ENCODE measurements around the gene ZNF804A.
"Not testable (repeated sequence)": the region's sequence is repeated elsewhere in the genome, so short reads cannot be mapped to it uniquely, and the experiment has no call there.

Gene ZNF804A

GRCh38 chr2:184743096-184743495 is 144.8 kb downstream of the ZNF804A start:
- DNase-seq (ENCODE audit: extremely low read depth, low read depth): no peak
- H3K4me3 ChIP-seq (replicated peaks; ENCODE audit: low read depth, low read length): no peak overlapping the region
- TF ChIP-seq, protein P1, sequence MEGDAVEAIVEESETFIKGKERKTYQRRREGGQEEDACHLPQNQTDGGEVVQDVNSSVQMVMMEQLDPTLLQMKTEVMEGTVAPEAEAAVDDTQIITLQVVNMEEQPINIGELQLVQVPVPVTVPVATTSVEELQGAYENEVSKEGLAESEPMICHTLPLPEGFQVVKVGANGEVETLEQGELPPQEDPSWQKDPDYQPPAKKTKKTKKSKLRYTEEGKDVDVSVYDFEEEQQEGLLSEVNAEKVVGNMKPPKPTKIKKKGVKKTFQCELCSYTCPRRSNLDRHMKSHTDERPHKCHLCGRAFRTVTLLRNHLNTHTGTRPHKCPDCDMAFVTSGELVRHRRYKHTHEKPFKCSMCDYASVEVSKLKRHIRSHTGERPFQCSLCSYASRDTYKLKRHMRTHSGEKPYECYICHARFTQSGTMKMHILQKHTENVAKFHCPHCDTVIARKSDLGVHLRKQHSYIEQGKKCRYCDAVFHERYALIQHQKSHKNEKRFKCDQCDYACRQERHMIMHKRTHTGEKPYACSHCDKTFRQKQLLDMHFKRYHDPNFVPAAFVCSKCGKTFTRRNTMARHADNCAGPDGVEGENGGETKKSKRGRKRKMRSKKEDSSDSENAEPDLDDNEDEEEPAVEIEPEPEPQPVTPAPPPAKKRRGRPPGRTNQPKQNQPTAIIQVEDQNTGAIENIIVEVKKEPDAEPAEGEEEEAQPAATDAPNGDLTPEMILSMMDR (IDR thresholded peaks at IDR 0.05; ENCODE audit: low read depth, low read length, missing control alignments): no peak

DNA sequence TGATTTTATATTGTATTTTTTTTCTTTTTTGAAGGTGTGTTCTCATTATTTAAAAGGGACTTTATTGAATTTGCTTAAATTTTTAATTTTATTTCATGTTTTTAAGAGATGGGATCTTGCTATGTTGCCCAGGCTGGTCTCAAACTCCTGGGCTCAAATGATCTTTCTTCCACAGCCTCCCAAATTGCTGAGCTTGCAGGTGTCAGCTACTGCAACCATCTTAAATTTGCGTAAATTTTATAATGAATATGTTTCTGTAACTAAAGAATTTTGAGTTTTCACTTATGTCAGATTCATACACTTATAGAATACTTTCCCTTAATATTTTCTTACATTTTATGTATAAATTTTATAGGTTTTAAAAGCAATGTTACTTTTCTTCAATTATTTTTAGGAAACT is 157.8 kb downstream of the ZNF804A start:
- no peak for DNase-seq (ENCODE audit: extremely low read depth, low read depth)
- TF ChIP-seq, protein P1 (IDR thresholded peaks at IDR 0.05; ENCODE audit: low read depth, low read length, missing control alignments): no peak
- no peak overlapping the region for H3K4me3 ChIP-seq (replicated peaks; ENCODE audit: low read depth, low read length)

DNA sequence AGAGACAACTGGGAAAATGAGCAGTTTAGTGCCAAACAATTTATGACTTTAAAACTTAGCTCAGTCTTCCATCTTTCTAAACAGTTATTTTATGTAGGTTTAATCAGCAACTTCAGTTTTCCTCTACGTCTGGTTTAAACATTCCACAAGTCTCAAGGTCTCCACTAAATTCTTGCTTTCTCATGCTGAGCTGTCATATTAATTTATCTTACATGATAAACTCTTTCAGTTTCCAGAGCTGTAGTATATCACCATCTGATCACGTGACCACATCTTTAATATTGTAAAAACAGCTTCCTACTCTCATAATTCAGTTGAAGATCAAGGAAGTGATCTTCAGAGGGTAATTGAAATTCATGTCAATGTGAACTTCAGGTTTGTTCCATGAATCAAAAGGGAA is 158.6 kb downstream of the ZNF804A start:
- H3K4me3 ChIP-seq (replicated peaks; ENCODE audit: low read depth, low read length): no peak overlapping the region
- TF ChIP-seq, protein P1 (IDR thresholded peaks at IDR 0.05; ENCODE audit: low read depth, low read length, missing control alignments): no peak
- DNase-seq (ENCODE audit: extremely low read depth, low read depth): no peak

- not testable (repeated sequence) for H3K4me3 ChIP-seq (replicated peaks; ENCODE audit: low read depth, low read length); DNase-seq (ENCODE audit: extremely low read depth, low read depth)
Observed at GRCh38 chr2:184759557-184760255, 161.4 kb downstream of the ZNF804A start.

DNA sequence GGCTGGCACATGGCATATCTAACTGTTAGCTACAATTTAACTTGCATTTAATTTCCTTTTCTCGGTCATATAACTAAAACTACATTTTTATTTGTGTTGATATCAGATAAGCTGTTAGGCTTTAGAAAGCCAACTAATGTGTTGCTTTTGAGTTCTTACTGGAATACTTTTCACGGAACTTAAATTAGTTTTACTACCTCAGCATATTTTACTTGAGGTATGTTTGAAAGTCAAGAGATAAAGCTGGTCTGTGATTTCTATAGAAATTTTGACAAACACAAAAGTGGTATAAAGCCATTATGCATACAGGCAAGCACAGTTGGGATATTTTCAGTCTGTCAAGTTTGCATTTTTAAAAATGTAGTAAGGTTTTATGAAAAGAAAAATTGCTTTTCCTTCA is 162.6 kb downstream of the ZNF804A start:
- H3K4me3 ChIP-seq (replicated peaks; ENCODE audit: low read depth, low read length): no peak overlapping the region
- TF ChIP-seq, protein P1 (IDR thresholded peaks at IDR 0.05; ENCODE audit: low read depth, low read length, missing control alignments): no peak
- no peak for DNase-seq (ENCODE audit: extremely low read depth, low read depth)

DNA sequence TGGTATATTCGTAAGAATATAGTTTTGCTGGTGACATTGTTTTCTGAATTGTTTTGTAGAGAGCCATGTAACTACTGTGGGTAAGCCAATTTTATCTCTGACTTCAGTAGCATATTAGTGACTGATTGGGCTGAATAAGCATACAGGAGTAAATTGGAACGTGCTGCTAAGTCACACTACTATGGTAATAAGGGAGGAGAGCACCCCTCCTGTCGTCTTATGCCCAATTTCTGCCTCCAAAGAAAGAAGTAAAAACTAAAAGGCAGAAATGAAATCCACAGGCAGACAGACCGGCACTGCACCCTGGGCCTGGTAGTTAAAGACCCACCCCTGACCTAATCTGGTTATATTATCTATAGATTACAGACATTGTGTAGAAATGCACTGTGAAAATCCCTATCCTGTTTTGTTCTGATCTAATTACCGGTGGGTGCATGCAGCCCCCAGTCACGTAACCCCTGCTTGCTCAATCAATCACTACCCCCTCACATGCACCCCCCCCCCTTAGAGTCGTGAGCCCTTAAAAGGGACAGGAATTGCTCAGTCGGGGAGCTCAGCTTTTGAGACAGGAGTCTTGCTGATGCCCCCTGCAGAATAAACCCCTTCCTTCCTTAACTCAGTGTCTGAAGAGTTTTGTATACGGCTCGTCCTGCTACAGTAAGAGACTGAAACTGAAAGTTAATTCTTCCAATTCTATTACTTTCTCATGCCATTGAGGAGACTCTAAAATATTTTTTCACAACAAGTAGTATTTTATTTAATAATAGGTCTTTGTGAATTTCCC is 167.0 kb downstream of the ZNF804A start:
- no peak for DNase-seq (ENCODE audit: extremely low read depth, low read depth)
- TF ChIP-seq, protein P1 (IDR thresholded peaks at IDR 0.05; ENCODE audit: low read depth, low read length, missing control alignments): no peak
- no peak overlapping the region for H3K4me3 ChIP-seq (replicated peaks; ENCODE audit: low read depth, low read length)

DNA sequence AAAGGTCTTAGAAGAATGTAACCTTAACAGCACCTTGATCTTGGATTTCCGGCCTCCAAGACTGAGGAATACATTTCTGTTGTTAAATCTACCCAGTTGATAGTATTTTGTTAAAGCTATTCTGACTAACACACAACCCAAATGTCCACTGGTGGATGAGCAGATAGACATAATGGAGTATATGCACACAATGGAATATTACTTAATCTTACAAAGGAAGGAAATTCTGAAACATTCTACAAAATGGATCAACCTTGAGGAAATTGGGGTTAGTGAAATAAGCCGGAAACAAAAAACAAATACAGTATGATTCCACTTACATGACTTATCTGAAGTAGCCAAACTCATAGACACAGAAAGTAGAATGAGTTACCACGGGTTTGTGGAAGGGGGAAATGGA is 168.7 kb downstream of the ZNF804A start:
- H3K4me3 ChIP-seq (replicated peaks; ENCODE audit: low read depth, low read length): no peak overlapping the region
- TF ChIP-seq, protein P1 (IDR thresholded peaks at IDR 0.05; ENCODE audit: low read depth, low read length, missing control alignments): no peak
- DNase-seq (ENCODE audit: extremely low read depth, low read depth): no peak
